Stimulated activated CD4-positive, alpha-beta T cell treated with anti-CD3 and anti-CD28 coated beads, Interleukin-4, amount 100 ng/mL, for 4 hours (primary cell): ENCODE results near the gene TCAIM.
A peak's percentile ranks its signal among the peaks of the same experiment; 100 is the strongest.
"Not testable (repeated sequence)": the region's sequence is repeated elsewhere in the genome, so short reads cannot be mapped to it uniquely, and the experiment has no call there.

ENCODE experiments used
- DNase-seq, 2 experiments: peaks; one replicate each; pipeline ENCODE4 v3.0.0-alpha.2; 2020

TCAIM gene

GRCh38 chr3:44338010-44338827 is at the start of gene TCAIM:
Gene TCAIM, plus strand, starts transcription at chr3:44338766. Its CDS starts 16,017 bp downstream, at chr3:44354783.
- DNase-seq = peak; percentile 99

- DNase-seq = no peak
These were observed 48.6 kb upstream of the TCAIM start for GRCh38 chr3:44289882-44290462.

GRCh38 chr3:44292276-44292675 is 46.3 kb upstream of the TCAIM start:
- no peak for DNase-seq

- DNase-seq = no peak
These were observed 45.6 kb upstream of the TCAIM start for GRCh38 chr3:44292947-44293346.

GRCh38 chr3:44297255-44297654 is 41.3 kb upstream of the TCAIM start:
- no peak for DNase-seq

- DNase-seq = no peak
These were observed 36.8 kb upstream of the TCAIM start for GRCh38 chr3:44301746-44302145.

- no peak for DNase-seq
These were observed 29.1 kb upstream of the TCAIM start for GRCh38 chr3:44309500-44309899.

GRCh38 chr3:44318891-44319311 is 19.7 kb upstream of the TCAIM start:
- no peak for DNase-seq

GRCh38 chr3:44321335-44321734 is 17.2 kb upstream of the TCAIM start:
- DNase-seq = no peak

GRCh38 chr3:44323341-44323955 is 15.1 kb upstream of the TCAIM start:
- DNase-seq = peak; percentile 29 to 36

GRCh38 chr3:44324584-44324983 is 14.0 kb upstream of the TCAIM start:
- DNase-seq = no peak

GRCh38 chr3:44326019-44326418 is 12.5 kb upstream of the TCAIM start:
- no peak for DNase-seq

GRCh38 chr3:44326515-44326914 is 12.1 kb upstream of the TCAIM start:
- DNase-seq = no peak

GRCh38 chr3:44329946-44330345 is 8.6 kb upstream of the TCAIM start:
- DNase-seq = no peak

GRCh38 chr3:44330444-44330843 is 8.1 kb upstream of the TCAIM start:
- no peak for DNase-seq

GRCh38 chr3:44334326-44334725 is 4.2 kb upstream of the TCAIM start:
- DNase-seq = no peak

GRCh38 chr3:44337248-44337785 is 1.2 kb upstream of the TCAIM start:
- DNase-seq = no peak

GRCh38 chr3:44338828-44339127 is 212 bp downstream of the TCAIM start:
- no peak for DNase-seq

- DNase-seq = no peak
These were observed 853 bp downstream of the TCAIM start for GRCh38 chr3:44339181-44340057.

- no peak for DNase-seq
These were observed 1.5 kb downstream of the TCAIM start for GRCh38 chr3:44340058-44340395.

GRCh38 chr3:44342176-44342790 is 3.7 kb downstream of the TCAIM start:
- no peak for DNase-seq

GRCh38 chr3:44343421-44343820 is 4.9 kb downstream of the TCAIM start:
- no peak for DNase-seq

GRCh38 chr3:44346590-44346989 is 8.0 kb downstream of the TCAIM start:
- not testable (repeated sequence) for DNase-seq
